GM12878 (cell line): ENCODE data around the gene SENP7. TPM values are rescaled to one million over a fixed set of nuclear protein-coding genes. Genes with fewer than 3 reads are reported as not detected.

Source experiments
- ATAC-seq: fragments of 200-7000 bp; cut with Tn5 transposase; 3 replicates; pipeline ENCODE4 v1.9.1; 2020; ENCODE audit warnings: mild to moderate bottlenecking, moderate library complexity
- BruUV-seq: library from RNA; stranded (reverse); fragments of 400-500 nt; replicated peaks from 2 replicates; lab custom pipeline; 2021; lab: Mats Ljungman, UMichigan
- CTCF ChIA-PET: fragments of 300-600 bp; sonication (Branson Sonifier 250); formaldehyde crosslinking; extraction: SDS; loops from one replicate; lab custom pipeline; 2021; ENCODE audit warnings: inconsistent platforms; lab: Yijun Ruan, JAX
- POLR2A ChIA-PET: fragments of 350-600 bp; formaldehyde crosslinking; extraction: SDS; loops from one replicate; lab custom pipeline; 2021; ENCODE audit warnings: inconsistent platforms; lab: Charles Lee
- RAD21 ChIA-PET: fragments of 300-600 bp; sonication (Branson Sonifier 250); formaldehyde crosslinking; loops from one replicate; lab custom pipeline; 2023; ENCODE audit warnings: antibody characterized with exemption; ENCODE audit not compliant: unreplicated experiment; lab: Charles Lee
- SMC1A ChIA-PET: fragments of 300-600 bp; sonication (Branson Sonifier 250); formaldehyde crosslinking; loops from one replicate; lab custom pipeline; 2023; ENCODE audit not compliant: unreplicated experiment, uncharacterized antibody; lab: Charles Lee
- DNase-seq: peaks from one replicate; pipeline ENCODE4 v3.0.0-alpha.2; 2011; ENCODE audit warnings: low read depth, low spot score
- FAIRE-seq: peaks from 3 replicates; lab custom pipeline; 2011; peaks lifted over from hg19 to GRCh38; lab: Jason Lieb, UNC
- H2AFZ ChIP-seq: 2 replicates; pipeline ENCODE4 v1.6.0; 2011; ENCODE audit warnings: low read depth, low read length, control low read depth; ENCODE audit not compliant: control insufficient read depth
- H3K27ac ChIP-seq: 2 replicates; pipeline ENCODE4 v1.5.1; 2011; ENCODE audit warnings: control low read depth; ENCODE audit not compliant: control insufficient read depth, insufficient read depth
- H3K27me3 ChIP-seq, 2 experiments: replicated peaks in 1 of 2; 2 replicates each; pipeline versions ENCODE4 v1.6.0 to v1.6.1; 2011; ENCODE audit warnings: low read length in 1 of 2; ENCODE audit not compliant: control insufficient read depth in 2 of 2, insufficient read depth in 2 of 2
- H3K36me3 ChIP-seq, 2 experiments: 2 replicates each; pipeline ENCODE4 v1.5.1; 2011; ENCODE audit warnings: low read length in 1 of 2; ENCODE audit not compliant: control insufficient read depth in 2 of 2, insufficient read depth in 2 of 2
- H3K4me1 ChIP-seq: 2 replicates; pipeline ENCODE4 v1.6.1; 2011; ENCODE audit warnings: mild to moderate bottlenecking, low read length, moderate library complexity, mixed read lengths; ENCODE audit not compliant: control insufficient read depth, insufficient read depth
- H3K4me2 ChIP-seq: 2 replicates; pipeline ENCODE4 v1.6.0; 2011; ENCODE audit warnings: control low read depth; ENCODE audit not compliant: control insufficient read depth, insufficient read depth
- H3K4me3 ChIP-seq: fragments of 200-600 bp; sonication (generic); 2 replicates; pipeline ENCODE4 v1.5.1; 2016
- H3K79me2 ChIP-seq: 2 replicates; pipeline ENCODE4 v1.6.0; 2011; ENCODE audit warnings: low read length; ENCODE audit not compliant: control insufficient read depth, insufficient read depth
- H3K9ac ChIP-seq: 2 replicates; pipeline ENCODE4 v1.8.0; 2011; ENCODE audit warnings: low read length, control low read depth, mixed read lengths; ENCODE audit not compliant: control insufficient read depth, insufficient read depth
- H3K9me3 ChIP-seq: replicated peaks from 3 replicates; pipeline ENCODE4 v1.5.1; 2011; ENCODE audit warnings: mild to moderate bottlenecking, low read length; ENCODE audit not compliant: control insufficient read depth, insufficient read depth
- H4K20me1 ChIP-seq: 2 replicates; pipeline ENCODE4 v1.6.0; 2011; ENCODE audit not compliant: control insufficient read depth, insufficient read depth
- ATF2 ChIP-seq: IDR thresholded peaks from 2 replicates; pipeline ENCODE4 v1.6.1; 2012; ENCODE audit warnings: low read length, inconsistent platforms
- HDGF ChIP-seq: fragments of 450-650 bp; IDR thresholded peaks from 2 replicates; pipeline ENCODE4 v1.6.1; 2016; ENCODE audit warnings: antibody characterized with exemption
- KLF5 ChIP-seq: fragments of 450-650 bp; IDR thresholded peaks from 2 replicates; pipeline ENCODE4 v1.6.1; 2014; ENCODE audit warnings: mild to moderate bottlenecking; ENCODE audit not compliant: partially characterized antibody
- MEF2A ChIP-seq: IDR thresholded peaks from 2 replicates; pipeline ENCODE4 v1.6.1; 2011; ENCODE audit warnings: low read depth, mild to moderate bottlenecking, low read length, moderate library complexity; ENCODE audit not compliant: insufficient read depth
- MEF2B ChIP-seq: fragments of 450-650 bp; IDR thresholded peaks from 2 replicates; pipeline ENCODE4 v1.6.1; 2018; ENCODE audit warnings: mild to moderate bottlenecking, moderate library complexity; ENCODE audit not compliant: partially characterized antibody, poor library complexity, severe bottlenecking
- MTA3 ChIP-seq: IDR thresholded peaks from 2 replicates; pipeline ENCODE4 v1.6.1; 2012; ENCODE audit warnings: low read length, inconsistent platforms, borderline replicate concordance
- NFYB ChIP-seq: IDR thresholded peaks from 2 replicates; pipeline ENCODE4 v1.6.1; 2011; ENCODE audit warnings: low read depth, mild to moderate bottlenecking, low read length, improper control_type of control experiment, moderate library complexity; ENCODE audit not compliant: insufficient read depth
- PAX8 ChIP-seq: fragments of 450-650 bp; IDR thresholded peaks from 2 replicates; pipeline ENCODE4 v1.6.1; 2017; ENCODE audit warnings: mild to moderate bottlenecking, moderate library complexity
- POLR2A ChIP-seq: IDR thresholded peaks from 2 replicates; pipeline ENCODE4 v1.6.1; 2011; ENCODE audit warnings: low read depth, mild to moderate bottlenecking, low read length
- POLR2AphosphoS5 ChIP-seq: IDR thresholded peaks from 2 replicates; pipeline ENCODE4 v1.6.1; 2011; ENCODE audit warnings: mild to moderate bottlenecking, low read length, inconsistent platforms
- SIX5 ChIP-seq: IDR thresholded peaks from 2 replicates; pipeline ENCODE4 v1.6.1; 2011; ENCODE audit warnings: mild to moderate bottlenecking, low read depth, low read length, moderate library complexity; ENCODE audit not compliant: severe bottlenecking
- SUPT20H ChIP-seq: IDR thresholded peaks from 2 replicates; pipeline ENCODE4 v1.6.1; 2011; ENCODE audit warnings: low read depth, mild to moderate bottlenecking, low read length, moderate library complexity, borderline replicate concordance; ENCODE audit not compliant: control insufficient read depth
- TCF7 ChIP-seq: IDR thresholded peaks from 2 replicates; pipeline ENCODE4 v1.6.1; 2014; ENCODE audit warnings: antibody characterized with exemption, borderline replicate concordance
- WGBS: methylation state at CpG from one replicate; pipeline ENCODE4 v1.1.6; 2016; ENCODE audit warnings: low lambda C conversion rate; ENCODE audit not compliant: insufficient replicate concordance, insufficient coverage; ENCODE audit errors: missing lambda C conversion rate; 5-methylcytosine and 5-hydroxymethylcytosine counted together
- in situ Hi-C: fragments of 300-500 bp; cut with MboI; formaldehyde crosslinking; loops from 9 replicates; pipeline ENCODE4 v1.14.3; 2018; ENCODE audit warnings: mixed read lengths
- intact Hi-C: fragments of 100-400 bp; cut with micrococcal nuclease; formaldehyde crosslinking; loops from one replicate; pipeline ENCODE4 v1.14.2; 2022; ENCODE audit not compliant: unreplicated experiment
- polyA plus RNA-seq, 11 experiments: library from polyadenylated mRNA; depleted of rRNA in 4 of 11; unstranded in 6 of 11; stranded (reverse) in 5 of 11; fragments of >200 nt; fragmentation: Nextera tagmentation in 4 of 11; fragmentation: Illumina TruSeq in 1 of 11; extraction: Ambion mirVana in 4 of 11; extraction: Trizol in 1 of 11; gene quantifications; 1 replicate in 1 of 11; 2 replicates in 10 of 11; pipeline versions ENCODE4 v1.2.1 to v1.2.3, GENCODE V29; 2011 to 2016; ENCODE audit warnings: inconsistent platforms in 2 of 11, missing spikeins in 2 of 11, low read depth in 1 of 11
- total RNA-seq, 4 experiments: library from RNA; depleted of rRNA in 3 of 4; stranded (reverse); fragments of >200 nt in 3 of 4; fragmentation: Illumina TruSeq in 1 of 4; extraction: Trizol in 1 of 4; gene quantifications; 2 replicates each; pipeline versions ENCODE4 v1.2.1 to v1.2.3, GENCODE V29; 2013 to 2021

Gene SENP7
- total and polyA plus RNA-seq, 10 of the 15 experiments (the other 5 are each of a cell fraction or from before 2014, with no cell fraction given) = 2.6 to 14.7 (median 8.3) TPM

GRCh38 chr3:101284757-101285156 is 228.3 kb downstream of the SENP7 start:
- ATAC-seq = no peak
- H4K20me1 ChIP-seq = no peaks in the 10 kb centered on the region
- H3K9ac ChIP-seq = no peak overlapping the region
- no peak overlapping the region for H3K4me2 ChIP-seq
- CTCF ChIA-PET = interaction anchor here (0.6 to 0.7 kb wide), 2 partner anchors 153 to 324 kb away, joined by 3 read pairs; no protein-coding TSS in a partner anchor
- H2AFZ ChIP-seq = no peak overlapping the region
- H3K9me3 ChIP-seq = no peaks in the 10 kb centered on the region
- SMC1A ChIA-PET = no interaction called here
- no peaks in the 10 kb centered on the region for H3K79me2 ChIP-seq
- no peaks in the 10 kb centered on the region for H3K36me3 ChIP-seq
- no TSS peak for BruUV-seq
- no peak overlapping the region for H3K27ac ChIP-seq
- H3K4me3 ChIP-seq = no peak overlapping the region
- TF ChIP-seq ATF2 (no peak), TCF7 (no peak), PAX8 (no peak), HDGF (no peak)
- in situ Hi-C loops = no loop called here
- no peak for DNase-seq
- RAD21 ChIA-PET = interaction anchor here (1.2 kb wide), 1 partner anchor 25 kb away, joined by 3 read pairs; no protein-coding TSS in a partner anchor
- WGBS = 3% methylated on average over 1 of the region's 1 CpG
- no peaks in the 10 kb centered on the region for H3K27me3 ChIP-seq
- FAIRE-seq = no peak
- H3K4me1 ChIP-seq = no peaks in the 10 kb centered on the region
- intact Hi-C loops = no loop called here
- POLR2A ChIA-PET = no interaction called here

GRCh38 chr3:101281521-101282030 is 231.4 kb downstream of the SENP7 start:
- no peak overlapping the region for H3K4me3 ChIP-seq
- H2AFZ ChIP-seq = no peak overlapping the region
- H3K4me2 ChIP-seq = no peak overlapping the region
- no peaks in the 10 kb centered on the region for H3K27me3 ChIP-seq
- ChIA-PET SMC1A (interaction anchor here (0.6 kb wide), 1 partner anchor 65 kb away, joined by 3 read pairs; no protein-coding TSS in a partner anchor), CTCF (no interaction called here), POLR2A (interaction anchor here (0.6 kb wide), 1 partner anchor 8 kb away, joined by 3 read pairs; no protein-coding TSS in a partner anchor), RAD21 (no interaction called here)
- in situ Hi-C loops (no loop called here), intact Hi-C loops (no loop called here)
- WGBS = 87% methylated on average over 3 of the region's 3 CpGs
- no peaks in the 10 kb centered on the region for H3K36me3 ChIP-seq
- no peaks in the 10 kb centered on the region for H3K4me1 ChIP-seq
- ATAC-seq (no peak), FAIRE-seq (no peak), DNase-seq (no peak)
- H3K9ac ChIP-seq = no peak overlapping the region
- H3K27ac ChIP-seq = no peak overlapping the region
- no peaks in the 10 kb centered on the region for H3K79me2 ChIP-seq
- BruUV-seq = no TSS peak
- H3K9me3 ChIP-seq = no peaks in the 10 kb centered on the region
- no peaks in the 10 kb centered on the region for H4K20me1 ChIP-seq
- TF ChIP-seq NFYB (no peak), POLR2AphosphoS5 (no peak), MEF2B (no peak), PAX8 (no peak), MTA3 (no peak), MEF2A (no peak), POLR2A (no peak), SUPT20H (no peak), SIX5 (no peak), KLF5 (no peak)
